AG09319 (cell line): Measurements from ENCODE around the gene DYSF.

Source experiments
- DNase-seq: peaks from one replicate; pipeline ENCODE4 v3.0.0-alpha.2; 2010; ENCODE audit warnings: low read depth; ENCODE audit errors: extremely low read depth
- TF ChIP-seq, protein P1 (sequence below): IDR thresholded peaks from 2 replicates; pipeline ENCODE4 v1.5.1; 2011; ENCODE audit warnings: low read depth, mild to moderate bottlenecking, inconsistent platforms, low read length, moderate library complexity

The DYSF gene

DNA sequence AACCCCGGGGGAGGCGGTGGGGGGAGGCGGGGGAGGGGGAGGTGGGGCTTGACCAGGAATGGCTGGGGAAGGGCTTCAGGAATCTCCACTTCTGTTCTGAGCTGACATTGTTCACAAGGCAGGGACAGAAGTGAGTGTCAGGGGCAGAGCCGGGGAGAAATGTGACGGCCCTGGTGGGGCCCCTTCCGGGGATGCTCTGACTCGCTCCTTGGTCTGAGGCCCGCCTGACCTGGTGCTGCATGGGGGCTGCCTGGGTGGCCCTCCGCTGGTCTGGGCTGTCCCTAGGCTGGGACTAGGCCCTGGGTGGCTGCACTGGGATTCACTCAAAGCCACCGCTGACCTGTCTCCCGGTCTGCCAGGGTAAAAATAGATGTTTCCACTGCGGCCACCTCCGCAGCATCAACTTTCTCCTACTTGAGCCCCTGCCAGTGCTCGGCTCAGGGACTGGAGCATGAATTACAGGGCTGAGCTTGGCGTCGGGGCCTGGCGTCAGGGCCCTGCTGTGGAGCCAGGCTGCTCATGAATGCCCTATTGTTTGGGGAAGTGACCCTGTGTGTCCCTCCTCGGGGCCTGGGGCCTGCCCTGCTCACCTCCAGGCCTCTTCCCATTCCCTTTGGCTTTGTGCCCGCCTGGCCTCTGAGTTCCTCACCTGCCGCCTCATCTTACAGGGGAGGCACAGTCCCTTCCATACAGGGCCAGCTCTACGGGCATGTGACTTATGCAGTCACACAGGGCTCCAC, 247.5 kb downstream of the DYSF start:
- DNase-seq = no peak
- TF ChIP-seq, protein P1, sequence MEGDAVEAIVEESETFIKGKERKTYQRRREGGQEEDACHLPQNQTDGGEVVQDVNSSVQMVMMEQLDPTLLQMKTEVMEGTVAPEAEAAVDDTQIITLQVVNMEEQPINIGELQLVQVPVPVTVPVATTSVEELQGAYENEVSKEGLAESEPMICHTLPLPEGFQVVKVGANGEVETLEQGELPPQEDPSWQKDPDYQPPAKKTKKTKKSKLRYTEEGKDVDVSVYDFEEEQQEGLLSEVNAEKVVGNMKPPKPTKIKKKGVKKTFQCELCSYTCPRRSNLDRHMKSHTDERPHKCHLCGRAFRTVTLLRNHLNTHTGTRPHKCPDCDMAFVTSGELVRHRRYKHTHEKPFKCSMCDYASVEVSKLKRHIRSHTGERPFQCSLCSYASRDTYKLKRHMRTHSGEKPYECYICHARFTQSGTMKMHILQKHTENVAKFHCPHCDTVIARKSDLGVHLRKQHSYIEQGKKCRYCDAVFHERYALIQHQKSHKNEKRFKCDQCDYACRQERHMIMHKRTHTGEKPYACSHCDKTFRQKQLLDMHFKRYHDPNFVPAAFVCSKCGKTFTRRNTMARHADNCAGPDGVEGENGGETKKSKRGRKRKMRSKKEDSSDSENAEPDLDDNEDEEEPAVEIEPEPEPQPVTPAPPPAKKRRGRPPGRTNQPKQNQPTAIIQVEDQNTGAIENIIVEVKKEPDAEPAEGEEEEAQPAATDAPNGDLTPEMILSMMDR = no peak

DNA sequence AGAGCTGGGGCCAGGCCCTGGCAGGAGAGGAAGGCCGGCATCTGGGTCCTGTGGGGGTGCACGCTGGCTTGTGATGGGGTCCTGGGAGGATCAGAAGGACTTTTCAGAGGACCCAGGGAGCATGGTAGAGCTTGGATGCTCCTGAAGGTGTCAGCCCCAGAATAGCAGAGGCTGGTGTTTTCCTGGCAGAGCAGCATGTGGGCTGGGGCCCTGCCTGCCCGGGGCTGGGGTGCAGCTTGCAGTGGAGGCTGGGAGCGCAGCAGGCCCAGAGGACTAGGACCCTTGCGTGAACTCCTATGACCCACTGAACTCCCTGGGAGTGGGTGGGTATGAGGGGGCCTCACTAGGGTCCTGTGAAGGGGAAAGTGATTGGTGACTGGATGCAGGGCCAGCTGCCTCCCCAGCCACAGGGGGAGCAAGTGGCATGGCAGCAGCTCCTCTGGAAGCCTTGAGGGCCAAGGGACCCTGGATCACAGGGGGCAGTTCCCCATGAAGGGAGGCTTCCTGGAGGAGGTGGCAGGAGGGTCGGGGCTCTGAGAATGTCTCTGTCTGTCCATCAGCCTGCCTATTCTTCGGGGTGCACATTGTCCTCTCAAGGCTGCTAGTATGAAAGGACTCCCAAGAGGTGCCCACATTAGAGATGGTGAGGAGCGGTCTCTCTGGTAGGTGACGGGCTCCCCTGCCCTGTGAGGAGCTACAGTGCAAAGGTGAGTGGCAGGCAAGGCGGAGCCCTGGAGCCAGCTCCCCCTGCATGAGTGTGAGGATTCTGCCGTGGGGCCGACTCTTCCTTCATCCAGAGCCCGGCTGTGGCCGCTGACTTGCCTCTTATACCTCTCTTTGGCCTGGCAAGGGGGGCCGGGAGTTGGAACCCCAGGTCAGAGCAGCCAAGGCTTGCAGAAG, 249.0 kb downstream of the DYSF start:
- DNase-seq = no peak
- TF ChIP-seq, protein P1 = no peak

DNA sequence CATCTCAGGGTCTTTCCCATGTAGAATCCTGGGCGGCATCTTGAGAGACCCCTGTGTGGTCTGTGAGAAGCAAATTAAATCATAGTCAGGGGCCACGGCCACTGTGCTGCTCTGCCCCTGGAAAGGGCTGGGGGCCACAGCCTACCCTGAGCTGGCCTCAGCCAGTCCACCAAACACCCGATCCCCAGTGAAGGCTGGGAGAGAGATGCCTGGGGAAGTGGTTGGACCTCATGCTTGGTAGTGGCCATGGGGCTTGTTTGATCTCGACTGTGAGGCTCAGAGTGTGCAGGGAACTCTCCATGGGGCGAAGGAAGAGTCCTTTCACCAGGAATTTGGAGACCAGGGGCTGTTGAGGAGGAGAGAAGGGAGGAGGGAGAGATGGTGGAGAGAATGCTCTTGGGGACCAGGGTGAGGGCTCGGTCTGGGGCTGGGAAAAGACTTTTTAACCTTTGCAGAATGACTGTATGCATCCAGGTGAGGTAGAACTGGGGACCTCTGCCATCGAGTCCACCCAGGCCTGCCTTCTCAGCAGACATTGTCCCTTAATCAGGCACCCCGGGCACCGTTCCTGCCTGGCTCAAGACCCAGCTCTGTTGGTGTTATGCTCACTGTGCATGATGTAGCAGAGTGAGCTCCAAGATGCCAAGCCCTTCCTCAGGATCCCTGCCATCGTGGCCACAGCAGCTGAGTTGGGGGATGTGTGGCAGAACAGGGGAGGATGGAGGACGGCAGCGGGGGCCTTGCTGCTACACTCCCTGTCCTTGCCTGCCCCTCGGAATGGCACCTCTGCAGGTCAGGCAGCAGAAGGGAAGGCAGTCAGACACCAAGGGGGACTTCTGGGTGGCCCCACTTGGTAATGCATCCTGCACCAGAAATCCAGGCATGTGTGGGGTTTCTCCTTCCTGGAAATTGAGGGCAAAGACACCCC, 249.9 kb downstream of the DYSF start:
- no peak for DNase-seq
- TF ChIP-seq, protein P1 = no peak

DNA sequence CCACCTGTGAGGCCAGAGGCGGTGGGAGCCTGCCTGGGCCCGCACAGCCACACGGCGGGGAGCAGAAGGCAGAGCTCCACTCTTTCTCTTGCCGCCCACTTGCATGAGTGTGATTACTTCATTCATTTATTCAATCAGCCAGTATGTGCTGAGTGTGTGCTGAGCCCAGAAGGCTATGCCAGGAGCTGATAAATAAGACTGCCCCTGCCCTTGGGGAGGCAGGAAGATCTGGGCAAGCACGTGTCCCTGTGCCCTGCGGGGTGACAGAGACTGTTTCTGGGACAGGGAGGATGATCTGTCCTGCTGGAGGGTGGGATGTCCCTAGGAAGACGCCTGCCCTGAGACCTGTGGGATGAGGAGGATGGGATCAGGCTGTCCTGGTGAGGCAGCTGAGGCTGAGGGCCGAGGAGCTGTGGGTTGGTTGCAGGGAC, 250.8 kb downstream of the DYSF start:
- TF ChIP-seq, protein P1 = no peak
- no peak for DNase-seq

DNA sequence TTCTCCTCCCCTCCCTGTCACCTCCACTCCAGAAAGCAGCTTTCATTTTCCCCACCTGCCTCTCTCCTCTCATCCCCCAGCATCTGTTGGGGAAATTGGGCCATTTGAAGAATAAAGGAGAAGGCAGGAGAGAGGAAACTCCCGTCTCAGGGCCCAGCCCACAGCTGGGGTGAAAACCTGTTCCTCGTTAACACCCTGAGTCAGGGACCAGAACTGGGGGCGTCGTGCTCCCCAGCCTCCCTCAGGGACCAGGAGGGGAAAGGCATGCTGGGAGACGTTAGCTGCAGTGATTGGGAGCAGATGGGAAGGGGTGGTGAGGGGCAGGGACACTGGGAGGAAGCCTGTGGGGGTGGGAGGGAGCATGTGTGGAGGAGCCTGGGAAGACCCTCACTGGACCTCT, 251.3 kb downstream of the DYSF start:
- no peak for DNase-seq
- TF ChIP-seq, protein P1 = no peak

DNA sequence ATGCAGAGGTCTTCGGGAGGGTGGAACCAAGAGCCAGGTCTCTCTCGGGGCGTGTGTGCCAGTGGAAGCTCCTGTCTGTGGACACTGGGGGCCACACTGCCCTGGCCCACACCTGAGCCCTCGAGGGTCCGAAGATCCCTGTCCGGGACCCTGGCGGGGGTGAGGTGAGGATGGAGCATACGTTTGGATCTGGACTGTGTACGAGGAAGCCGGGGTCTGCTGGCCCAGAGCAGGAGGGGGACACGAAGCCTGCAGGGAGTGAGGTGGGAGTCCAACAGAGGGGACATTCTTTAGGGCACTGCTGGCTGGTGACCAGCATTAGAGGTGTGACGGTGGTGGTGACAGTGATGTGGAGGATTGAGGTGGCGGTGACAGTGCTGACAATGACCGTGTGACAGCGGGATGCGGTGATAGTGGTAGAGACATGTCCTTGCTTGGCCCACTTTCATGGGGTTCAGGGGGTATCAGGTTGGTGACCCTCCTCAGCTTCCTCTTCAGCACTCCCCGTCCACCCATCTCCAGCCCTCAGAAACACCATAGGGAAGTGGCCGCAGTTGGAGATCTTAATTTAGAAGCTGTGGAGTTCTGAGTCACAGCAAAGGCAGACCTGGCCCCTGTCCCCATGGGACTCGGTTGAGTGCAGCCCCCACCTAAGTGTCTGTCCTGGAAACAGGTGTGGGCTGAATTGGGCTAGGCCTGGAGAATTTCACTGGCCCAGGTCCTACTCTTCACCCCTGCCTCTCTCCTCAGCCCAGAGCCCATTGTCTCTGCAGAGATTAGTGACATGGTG, 252.0 kb downstream of the DYSF start:
- no peak for DNase-seq
- TF ChIP-seq, protein P1 = no peak
